ENCODE data around the gene RASGRP3.

RASGRP3 gene

DNA sequence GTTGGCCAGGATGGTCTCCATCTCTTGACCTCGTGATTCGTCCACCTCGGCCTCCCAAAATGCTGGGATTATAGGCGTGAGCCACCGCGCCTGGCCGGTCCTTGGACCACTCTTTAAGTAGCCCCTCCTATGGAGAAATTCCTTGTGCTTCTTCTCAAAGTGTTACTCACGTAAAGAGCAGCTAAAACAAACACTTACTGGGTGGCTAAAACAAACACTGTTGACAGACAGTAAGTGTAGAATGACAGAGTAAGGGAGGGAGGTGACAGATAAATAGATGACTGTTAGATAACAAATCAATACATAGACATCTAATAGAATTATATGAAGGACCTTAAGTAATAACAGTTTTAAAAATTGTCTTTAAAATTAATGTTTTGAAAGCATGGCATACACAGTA is 40.9 kb upstream of the RASGRP3 start:
- no peak overlapping the region for H3K4me3 ChIP-seq (ENCODE audit: low read length)
- no peaks in the 10 kb centered on the region for H3K27me3 ChIP-seq (replicated peaks; ENCODE audit: insufficient read depth, low read length)
- no peaks in the 10 kb centered on the region for H3F3A ChIP-seq (ENCODE audit: insufficient read depth, low read length)
- no peaks in the 10 kb centered on the region for H3K9me3 ChIP-seq (replicated peaks; ENCODE audit: insufficient read depth, low read length)
- no peak overlapping the region for H3K9ac ChIP-seq (ENCODE audit: low read length)
- H3K4me2 ChIP-seq (ENCODE audit: low read depth, low read length): no peak overlapping the region
- TF ChIP-seq EZH2phosphoT487 (IDR thresholded peaks at IDR 0.05; ENCODE audit: low read length) (no peak), EZH2 (optimal IDR thresholded peaks at IDR 0.05; ENCODE audit: low read depth, low read length) (no peak)
- TF ChIP-seq, protein P1, sequence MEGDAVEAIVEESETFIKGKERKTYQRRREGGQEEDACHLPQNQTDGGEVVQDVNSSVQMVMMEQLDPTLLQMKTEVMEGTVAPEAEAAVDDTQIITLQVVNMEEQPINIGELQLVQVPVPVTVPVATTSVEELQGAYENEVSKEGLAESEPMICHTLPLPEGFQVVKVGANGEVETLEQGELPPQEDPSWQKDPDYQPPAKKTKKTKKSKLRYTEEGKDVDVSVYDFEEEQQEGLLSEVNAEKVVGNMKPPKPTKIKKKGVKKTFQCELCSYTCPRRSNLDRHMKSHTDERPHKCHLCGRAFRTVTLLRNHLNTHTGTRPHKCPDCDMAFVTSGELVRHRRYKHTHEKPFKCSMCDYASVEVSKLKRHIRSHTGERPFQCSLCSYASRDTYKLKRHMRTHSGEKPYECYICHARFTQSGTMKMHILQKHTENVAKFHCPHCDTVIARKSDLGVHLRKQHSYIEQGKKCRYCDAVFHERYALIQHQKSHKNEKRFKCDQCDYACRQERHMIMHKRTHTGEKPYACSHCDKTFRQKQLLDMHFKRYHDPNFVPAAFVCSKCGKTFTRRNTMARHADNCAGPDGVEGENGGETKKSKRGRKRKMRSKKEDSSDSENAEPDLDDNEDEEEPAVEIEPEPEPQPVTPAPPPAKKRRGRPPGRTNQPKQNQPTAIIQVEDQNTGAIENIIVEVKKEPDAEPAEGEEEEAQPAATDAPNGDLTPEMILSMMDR (IDR thresholded peaks at IDR 0.05; ENCODE audit: low read length): no peak
- DNase-seq: no peak
- H3K9me2 ChIP-seq (replicated peaks; ENCODE audit: insufficient read depth, low read length): no peaks in the 10 kb centered on the region
- H2AFZ ChIP-seq (ENCODE audit: low read length): no peak overlapping the region
- H3K27ac ChIP-seq (ENCODE audit: low read length): no peak overlapping the region
- H3K36me3 ChIP-seq (replicated peaks; ENCODE audit: insufficient read depth, low read length): no peaks in the 10 kb centered on the region
- H4K20me1 ChIP-seq (ENCODE audit: insufficient read depth, low read length): no peaks in the 10 kb centered on the region
- no peaks in the 10 kb centered on the region for H3K4me1 ChIP-seq (ENCODE audit: low read length)
- no peaks in the 10 kb centered on the region for H3K79me2 ChIP-seq (ENCODE audit: low read length)

DNA sequence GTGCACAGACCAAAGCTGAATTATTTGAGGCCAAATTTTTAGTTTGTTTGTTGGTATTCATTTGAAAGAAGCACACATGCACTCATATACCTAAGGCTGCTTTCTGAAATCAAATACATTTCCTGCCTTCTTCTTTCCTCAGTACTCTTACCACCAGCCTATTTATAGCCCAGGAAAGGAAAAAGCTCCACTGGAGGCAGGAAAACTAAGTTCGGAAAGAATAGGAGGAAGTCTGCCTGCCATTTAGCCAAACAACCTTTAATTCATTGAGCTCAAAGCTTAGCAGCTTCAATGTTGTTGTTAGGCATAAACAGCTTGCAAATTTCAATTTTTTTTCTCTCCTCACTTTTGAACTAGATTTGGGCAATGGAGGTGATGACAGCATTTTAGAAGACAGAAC is 40.4 kb upstream of the RASGRP3 start:
- H3K27ac ChIP-seq (ENCODE audit: low read length): no peak overlapping the region
- no peaks in the 10 kb centered on the region for H3K4me1 ChIP-seq (ENCODE audit: low read length)

DNA sequence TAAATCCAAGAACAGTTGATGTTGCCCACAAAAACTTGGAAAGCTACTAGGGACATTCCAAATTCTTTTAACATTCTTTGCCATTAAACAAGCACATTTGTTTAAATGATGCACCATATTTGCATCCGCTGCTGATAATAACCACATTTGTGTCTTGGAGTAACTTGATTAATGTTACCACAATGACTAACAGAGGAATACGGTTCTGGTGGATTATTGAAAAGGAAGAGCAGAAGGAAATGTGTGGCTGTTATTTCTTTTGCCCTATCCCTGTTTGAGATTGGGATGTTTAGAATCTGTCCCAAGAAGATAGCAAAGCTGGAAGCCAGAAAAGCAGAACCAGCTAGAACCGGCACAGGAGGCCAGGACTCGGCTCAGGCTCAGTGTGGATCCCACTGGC is 39.2 kb upstream of the RASGRP3 start:
- Histone ChIP-seq H3K79me2 (ENCODE audit: low read length) (no peaks in the 10 kb centered on the region), H3K36me3 (replicated peaks; ENCODE audit: insufficient read depth, low read length) (no peaks in the 10 kb centered on the region), H3K9ac (ENCODE audit: low read length) (no peak overlapping the region), H3F3A (ENCODE audit: insufficient read depth, low read length) (no peaks in the 10 kb centered on the region), H4K20me1 (ENCODE audit: insufficient read depth, low read length) (no peaks in the 10 kb centered on the region), H2AFZ (ENCODE audit: low read length) (no peak overlapping the region), H3K27ac (ENCODE audit: low read length) (no peak overlapping the region), H3K9me3 (replicated peaks; ENCODE audit: insufficient read depth, low read length) (no peaks in the 10 kb centered on the region), H3K4me1 (ENCODE audit: low read length) (no peaks in the 10 kb centered on the region), H3K9me2 (replicated peaks; ENCODE audit: insufficient read depth, low read length) (no peaks in the 10 kb centered on the region), H3K4me3 (ENCODE audit: low read length) (no peak overlapping the region), H3K27me3 (replicated peaks; ENCODE audit: insufficient read depth, low read length) (no peaks in the 10 kb centered on the region), H3K4me2 (ENCODE audit: low read depth, low read length) (no peak overlapping the region)
- DNase-seq: no peak
- TF ChIP-seq EZH2phosphoT487 (IDR thresholded peaks at IDR 0.05; ENCODE audit: low read length) (no peak), EZH2 (optimal IDR thresholded peaks at IDR 0.05; ENCODE audit: low read depth, low read length) (no peak)
- TF ChIP-seq, protein P1 (IDR thresholded peaks at IDR 0.05; ENCODE audit: low read length): no peak

More for the DNA sequence above, 40.4 kb upstream of the RASGRP3 start:
- Histone ChIP-seq H3F3A (ENCODE audit: insufficient read depth, low read length) (no peaks in the 10 kb centered on the region), H2AFZ (ENCODE audit: low read length) (no peak overlapping the region), H3K79me2 (ENCODE audit: low read length) (no peaks in the 10 kb centered on the region), H3K36me3 (replicated peaks; ENCODE audit: insufficient read depth, low read length) (no peaks in the 10 kb centered on the region), H3K4me2 (ENCODE audit: low read depth, low read length) (no peak overlapping the region), H3K4me3 (ENCODE audit: low read length) (no peak overlapping the region), H3K9me3 (replicated peaks; ENCODE audit: insufficient read depth, low read length) (no peaks in the 10 kb centered on the region), H4K20me1 (ENCODE audit: insufficient read depth, low read length) (no peaks in the 10 kb centered on the region), H3K9me2 (replicated peaks; ENCODE audit: insufficient read depth, low read length) (no peaks in the 10 kb centered on the region), H3K9ac (ENCODE audit: low read length) (no peak overlapping the region), H3K27me3 (replicated peaks; ENCODE audit: insufficient read depth, low read length) (no peaks in the 10 kb centered on the region)
- TF ChIP-seq, protein P1 (IDR thresholded peaks at IDR 0.05; ENCODE audit: low read length): no peak
- TF ChIP-seq EZH2phosphoT487 (IDR thresholded peaks at IDR 0.05; ENCODE audit: low read length) (no peak), EZH2 (optimal IDR thresholded peaks at IDR 0.05; ENCODE audit: low read depth, low read length) (no peak)
- no peak for DNase-seq
